Measurements from ENCODE around the gene SLC13A3. TPM values are rescaled to one million over a fixed set of nuclear protein-coding genes. Genes with fewer than 3 reads are reported as not detected.
"Not testable (repeated sequence)": the region's sequence is repeated elsewhere in the genome, so short reads cannot be mapped to it uniquely, and the experiment has no call there.

SLC13A3 gene
- total RNA-seq, 2 experiments from 2014 or later, result not detected

GRCh38 chr20:46676649-46677316 lies 25.5 kb upstream of the SLC13A3 start:
- H3K4me3 Mint-ChIP-seq; H3K27me3 Mint-ChIP-seq (ENCODE audit: low read depth); H3K36me3 Mint-ChIP-seq (ENCODE audit: low read depth); H3K9me3 Mint-ChIP-seq; H3K27ac Mint-ChIP-seq; H3K4me1 Mint-ChIP-seq (ENCODE audit: low read depth); intact Hi-C loops (cut with micrococcal nuclease); CTCF ChIA-PET; DNase-seq: not testable (repeated sequence)

GRCh38 chr20:46674253-46675083 lies 23.2 kb upstream of the SLC13A3 start:
- H3K27me3 Mint-ChIP-seq (ENCODE audit: low read depth), result no peaks in the 10 kb centered on the region
- H3K4me3 Mint-ChIP-seq, result no peak overlapping the region
- no peaks in the 10 kb centered on the region for H3K4me1 Mint-ChIP-seq (ENCODE audit: low read depth)
- DNase-seq, result no peak
- CTCF ChIA-PET, result interaction anchor here (0.6 kb wide), 1 partner anchor 756 kb away, joined by 6 read pairs; no protein-coding TSS in a partner anchor
- H3K36me3 Mint-ChIP-seq (ENCODE audit: low read depth), result peaks cover 3% of the 10 kb centered on the region
- H3K27ac Mint-ChIP-seq, result no peak overlapping the region
- H3K9me3 Mint-ChIP-seq, result peaks cover 16% of the 10 kb centered on the region
- intact Hi-C loops (cut with micrococcal nuclease), result no loop called here

- no peaks in the 10 kb centered on the region for H3K4me1 Mint-ChIP-seq (ENCODE audit: low read depth)
- no peak overlapping the region for H3K27ac Mint-ChIP-seq
- no peak for DNase-seq
- CTCF ChIA-PET, result no interaction called here
- intact Hi-C loops (cut with micrococcal nuclease), result no loop called here
- peaks cover 16% of the 10 kb centered on the region for H3K9me3 Mint-ChIP-seq
- H3K4me3 Mint-ChIP-seq, result no peak overlapping the region
- peaks cover 3% of the 10 kb centered on the region for H3K36me3 Mint-ChIP-seq (ENCODE audit: low read depth)
- no peaks in the 10 kb centered on the region for H3K27me3 Mint-ChIP-seq (ENCODE audit: low read depth)
These were observed 22.4 kb upstream of the SLC13A3 start for GRCh38 chr20:46673394-46674252.

- H3K4me1 Mint-ChIP-seq (ENCODE audit: low read depth), result no peaks in the 10 kb centered on the region
- CTCF ChIA-PET, result interaction anchor here (1.4 kb wide), 1 partner anchor 8 kb away, joined by 9 read pairs; no protein-coding TSS in a partner anchor
- intact Hi-C loops (cut with micrococcal nuclease), result no loop called here
- H3K36me3 Mint-ChIP-seq (ENCODE audit: low read depth), result peaks cover 6% of the 10 kb centered on the region
- H3K4me3 Mint-ChIP-seq, result no peak overlapping the region
- no peak for DNase-seq
- H3K27ac Mint-ChIP-seq, result no peak overlapping the region
- H3K9me3 Mint-ChIP-seq, result peaks cover 16% of the 10 kb centered on the region
- no peaks in the 10 kb centered on the region for H3K27me3 Mint-ChIP-seq (ENCODE audit: low read depth)
These were observed 21.4 kb upstream of the SLC13A3 start for GRCh38 chr20:46672543-46673148.

- intact Hi-C loops (cut with micrococcal nuclease), result no loop called here
- CTCF ChIA-PET, result interaction anchor here (1.4 kb wide), 1 partner anchor 9 kb away, joined by 9 read pairs; no protein-coding TSS in a partner anchor
- Mint-ChIP-seq H3K27me3 (ENCODE audit: low read depth) (no peaks in the 10 kb centered on the region), H3K27ac (no peak overlapping the region), H3K9me3 (peaks cover 16% of the 10 kb centered on the region), H3K4me1 (ENCODE audit: low read depth) (no peaks in the 10 kb centered on the region), H3K4me3 (no peak overlapping the region), H3K36me3 (ENCODE audit: low read depth) (peaks cover 6% of the 10 kb centered on the region)
- DNase-seq, result no peak
These were observed 20.7 kb upstream of the SLC13A3 start for GRCh38 chr20:46671866-46672542.

- no peaks in the 10 kb centered on the region for H3K4me1 Mint-ChIP-seq (ENCODE audit: low read depth)
- H3K27me3 Mint-ChIP-seq (ENCODE audit: low read depth), result no peaks in the 10 kb centered on the region
- CTCF ChIA-PET, result no interaction called here
- H3K4me3 Mint-ChIP-seq, result no peak overlapping the region
- no peak for DNase-seq
- intact Hi-C loops (cut with micrococcal nuclease), result no loop called here
- H3K36me3 Mint-ChIP-seq (ENCODE audit: low read depth), result peaks cover 6% of the 10 kb centered on the region
- H3K9me3 Mint-ChIP-seq, result peaks cover 16% of the 10 kb centered on the region
- no peak overlapping the region for H3K27ac Mint-ChIP-seq
These were observed 19.6 kb upstream of the SLC13A3 start for GRCh38 chr20:46670585-46671584.

DNA sequence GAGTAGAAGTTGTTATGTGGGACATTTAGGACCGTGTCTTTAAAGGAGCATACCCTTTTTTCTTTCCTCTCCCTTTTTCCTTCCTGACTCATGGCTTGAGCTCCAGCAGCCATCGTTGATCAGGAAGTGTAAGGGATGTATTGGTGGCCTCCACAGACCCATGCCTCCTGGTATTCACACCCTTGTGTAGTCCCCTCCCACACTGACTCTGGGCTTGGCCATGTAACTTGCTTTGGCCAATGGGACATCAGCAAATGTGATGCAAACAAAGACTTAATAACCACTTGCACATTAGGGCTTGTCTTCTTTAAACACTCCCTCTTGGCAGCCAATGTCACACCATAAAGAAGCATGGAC lies 18.9 kb upstream of the SLC13A3 start:
- H3K4me1 Mint-ChIP-seq (ENCODE audit: low read depth), result no peaks in the 10 kb centered on the region
- no peaks in the 10 kb centered on the region for H3K27me3 Mint-ChIP-seq (ENCODE audit: low read depth)
- H3K36me3 Mint-ChIP-seq (ENCODE audit: low read depth), result peaks cover 6% of the 10 kb centered on the region
- no peak for DNase-seq
- H3K9me3 Mint-ChIP-seq, result peaks cover 16% of the 10 kb centered on the region
- CTCF ChIA-PET, result no interaction called here
- no peak overlapping the region for H3K4me3 Mint-ChIP-seq
- H3K27ac Mint-ChIP-seq, result no peak overlapping the region
- intact Hi-C loops (cut with micrococcal nuclease), result no loop called here

GRCh38 chr20:46666818-46667515 lies 15.7 kb upstream of the SLC13A3 start:
- no peaks in the 10 kb centered on the region for H3K27me3 Mint-ChIP-seq (ENCODE audit: low read depth)
- DNase-seq, result no peak
- H3K4me3 Mint-ChIP-seq, result no peak overlapping the region
- no peaks in the 10 kb centered on the region for H3K4me1 Mint-ChIP-seq (ENCODE audit: low read depth)
- peaks cover 16% of the 10 kb centered on the region for H3K9me3 Mint-ChIP-seq
- intact Hi-C loops (cut with micrococcal nuclease), result no loop called here
- H3K27ac Mint-ChIP-seq, result no peak overlapping the region
- CTCF ChIA-PET, result interaction anchor here (0.6 kb wide), 1 partner anchor 22 kb away, joined by 3 read pairs; the partner anchor contains the start of gene TP53RK
- H3K36me3 Mint-ChIP-seq (ENCODE audit: low read depth), result peaks cover 6% of the 10 kb centered on the region

GRCh38 chr20:46666306-46666705 lies 15.0 kb upstream of the SLC13A3 start:
- DNase-seq, result no peak
- CTCF ChIA-PET, result no interaction called here
- intact Hi-C loops (cut with micrococcal nuclease), result no loop called here
- Mint-ChIP-seq H3K4me3 (no peak overlapping the region), H3K36me3 (ENCODE audit: low read depth) (peaks cover 4% of the 10 kb centered on the region), H3K4me1 (ENCODE audit: low read depth) (no peaks in the 10 kb centered on the region), H3K27me3 (ENCODE audit: low read depth) (no peaks in the 10 kb centered on the region), H3K27ac (no peak overlapping the region), H3K9me3 (peaks cover 11% of the 10 kb centered on the region)

DNA sequence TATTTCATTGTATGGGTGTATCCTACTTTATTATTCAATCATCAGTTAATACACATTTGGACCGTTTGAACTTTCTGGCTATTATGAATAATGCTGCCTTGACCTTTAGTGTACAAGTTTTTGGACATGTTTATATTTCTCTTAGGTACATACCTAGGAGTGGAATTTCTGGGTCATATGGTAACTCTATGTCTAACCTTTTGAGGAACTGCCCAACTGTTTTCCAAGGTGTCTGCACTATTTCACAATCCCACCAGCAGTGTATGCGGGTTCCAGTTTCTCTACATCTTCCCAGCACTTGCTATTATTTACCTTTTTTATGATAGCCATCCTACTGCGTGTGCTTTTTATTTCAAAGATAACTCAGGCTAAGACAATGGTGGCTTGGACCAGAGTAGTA lies 14.3 kb upstream of the SLC13A3 start:
- CTCF ChIA-PET, result no interaction called here
- no peaks in the 10 kb centered on the region for H3K4me1 Mint-ChIP-seq (ENCODE audit: low read depth)
- H3K4me3 Mint-ChIP-seq, result no peak overlapping the region
- H3K27ac Mint-ChIP-seq, result no peak overlapping the region
- intact Hi-C loops (cut with micrococcal nuclease), result no loop called here
- DNase-seq, result no peak
- H3K36me3 Mint-ChIP-seq (ENCODE audit: low read depth), result peaks cover 6% of the 10 kb centered on the region
- peaks cover 5% of the 10 kb centered on the region for H3K9me3 Mint-ChIP-seq
- H3K27me3 Mint-ChIP-seq (ENCODE audit: low read depth), result no peaks in the 10 kb centered on the region

Measured in activated naive CD4-positive, alpha-beta T cell treated with anti-CD3 and anti-CD28 coated beads for 36 hours (primary cell).